Prostate gland (tissue), 2 donors: ENCODE measurements around the gene GFRA4.

Experiments used
- CTCF ChIP-seq, 4 experiments: fragments of 200-600 bp in 2 of 4; fragments of 450-650 bp in 2 of 4; sonication (generic) in 2 of 4; IDR thresholded peaks; 1 replicate in 3 of 4; 2 replicates in 1 of 4; pipeline ENCODE4 v1.5.1; 2016 to 2019; ENCODE audit warnings: antibody characterized with exemption in 4 of 4, mild to moderate bottlenecking in 2 of 4, moderate library complexity in 2 of 4
- POLR2AphosphoS5 ChIP-seq: sonication (generic); formaldehyde crosslinking; IDR thresholded peaks from one replicate; pipeline ENCODE4 v1.6.1; 2017; ENCODE audit warnings: antibody characterized with exemption

GRCh38 chr20:3633913-3634478, 29.2 kb downstream of the GFRA4 start:
- TF ChIP-seq CTCF (IDR thresholded peaks at IDR 0.05): no peak
- no peak for TF ChIP-seq POLR2AphosphoS5
